Esophagus mucosa (tissue), 1 donor: ENCODE measurements around the gene KCNAB1. TPM values are rescaled to one million over a fixed set of nuclear protein-coding genes. Genes with fewer than 3 reads are reported as not detected.

Experiments used
- ATAC-seq: fragments of 200-7000 bp; cut with Tn5 transposase; one replicate; pipeline ENCODE4 v1.9.1; 2020
- total RNA-seq: library from RNA; stranded (reverse); gene quantifications from one replicate; pipeline ENCODE4 v1.2.4, GENCODE V29; 2023
- donor health status: DM: yes; HTN: yes; CAD: no.

Gene KCNAB1
- total RNA-seq, 1 donor from 2014 or later = 0.56 TPM

DNA sequence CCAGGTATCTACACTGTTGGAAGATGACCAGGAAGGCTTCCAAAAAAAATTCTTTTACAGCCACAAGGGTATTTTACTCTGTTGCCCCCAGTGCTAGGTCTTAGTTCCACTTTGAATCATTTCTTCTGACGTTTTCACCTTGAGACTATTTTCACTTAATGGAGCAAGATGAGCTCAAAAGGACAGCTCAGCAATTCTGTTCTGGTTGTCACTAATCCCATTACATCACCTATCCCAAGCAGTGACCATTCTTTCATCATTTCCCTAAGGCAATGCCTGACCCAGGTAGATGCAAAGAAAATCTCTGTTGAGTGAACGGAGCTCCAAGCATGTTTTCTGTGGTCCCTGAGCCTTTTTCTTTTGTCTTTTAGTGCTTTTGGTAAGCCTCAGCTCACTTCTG, 210.0 kb downstream of the KCNAB1 start:
- ATAC-seq = no peak

DNA sequence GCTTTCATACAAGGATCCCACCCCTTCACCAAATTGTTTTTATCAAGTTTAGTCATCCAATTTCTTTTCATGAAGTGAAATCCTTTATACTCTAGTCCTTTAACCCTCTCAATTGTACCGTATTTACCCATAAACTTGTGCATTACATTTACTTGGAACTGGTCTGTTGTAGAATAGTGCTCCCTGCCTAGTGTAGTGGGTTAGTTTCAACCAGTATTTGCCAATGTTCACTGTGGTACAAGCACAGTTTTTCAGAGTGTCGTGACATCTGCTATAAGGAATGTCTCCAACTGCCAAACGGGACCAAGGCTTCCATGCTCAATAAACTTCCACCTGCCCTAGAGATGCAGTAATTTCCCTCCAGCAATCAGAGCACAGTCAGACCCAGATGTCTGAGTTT, 211.9 kb downstream of the KCNAB1 start:
- no peak for ATAC-seq

DNA sequence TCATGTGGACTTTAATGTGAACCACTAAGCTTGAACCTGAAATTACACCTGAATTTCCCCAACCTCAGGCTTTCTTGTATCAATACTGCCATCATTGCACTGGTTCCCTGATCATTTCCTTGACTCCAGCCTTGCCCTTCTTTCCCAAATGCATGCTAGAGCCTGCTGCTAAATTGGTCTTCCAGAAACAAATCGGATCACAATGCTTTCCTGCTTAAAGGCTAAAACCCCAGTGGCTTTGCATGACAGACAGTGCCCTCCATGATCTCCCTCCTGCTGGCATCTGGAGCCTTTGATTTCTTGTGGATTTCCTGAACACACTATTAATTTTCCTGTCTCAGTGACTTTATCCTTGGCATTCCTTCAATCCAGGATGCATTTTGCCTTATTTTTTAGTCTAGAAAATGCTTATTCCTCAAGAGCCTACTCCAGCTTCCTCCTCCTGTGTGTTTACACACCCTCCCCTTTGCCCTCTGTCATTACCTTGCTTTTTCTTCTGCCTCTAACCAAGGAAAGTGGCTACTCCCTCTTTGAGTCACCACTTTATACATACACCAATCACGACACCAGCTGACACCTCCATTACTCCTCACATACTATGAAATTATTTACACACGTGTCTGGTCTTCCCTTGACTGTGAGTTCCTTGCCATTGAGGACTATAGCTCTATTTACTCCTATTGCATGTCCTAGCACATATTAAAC, 214.6 kb downstream of the KCNAB1 start:
- peak; percentile 84 for ATAC-seq

DNA sequence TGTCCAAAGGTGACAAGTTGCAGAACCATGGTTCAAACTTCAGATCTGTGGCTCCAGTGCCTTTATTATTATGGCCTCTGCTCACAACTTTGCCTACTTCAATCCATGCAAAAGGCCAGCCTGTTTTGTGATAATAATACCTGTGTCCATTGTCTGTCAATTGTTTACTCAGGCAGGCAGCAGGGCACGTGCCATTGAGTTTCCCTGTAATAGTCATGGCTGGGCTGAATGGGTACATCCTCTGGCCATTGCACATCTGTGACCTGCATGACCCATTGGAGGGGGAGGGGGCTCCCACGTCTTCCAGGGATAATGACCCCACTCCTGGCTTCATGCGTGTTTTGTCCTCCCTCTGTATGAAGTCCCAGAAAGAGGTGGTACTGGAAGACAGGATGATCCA, 219.1 kb downstream of the KCNAB1 start:
- no peak for ATAC-seq

DNA sequence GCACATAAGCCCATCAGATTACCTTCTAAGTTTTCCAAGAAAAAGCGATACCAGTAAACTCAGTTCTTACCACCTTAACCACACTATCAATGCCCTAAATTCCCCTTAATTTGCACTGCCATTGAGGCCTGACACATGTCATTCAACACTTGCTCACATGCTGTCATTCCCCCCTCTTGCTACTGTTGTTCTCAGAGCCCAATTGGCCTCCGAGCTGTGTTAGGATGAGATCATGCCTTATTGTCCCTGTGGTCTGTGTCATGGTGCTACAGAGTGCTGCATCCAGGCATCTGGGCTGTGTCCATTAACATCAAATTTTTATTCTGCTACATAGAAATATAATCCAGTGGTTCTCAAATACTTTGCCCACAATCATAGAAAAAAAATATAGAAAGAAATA, 221.0 kb downstream of the KCNAB1 start:
- ATAC-seq = no peak

DNA sequence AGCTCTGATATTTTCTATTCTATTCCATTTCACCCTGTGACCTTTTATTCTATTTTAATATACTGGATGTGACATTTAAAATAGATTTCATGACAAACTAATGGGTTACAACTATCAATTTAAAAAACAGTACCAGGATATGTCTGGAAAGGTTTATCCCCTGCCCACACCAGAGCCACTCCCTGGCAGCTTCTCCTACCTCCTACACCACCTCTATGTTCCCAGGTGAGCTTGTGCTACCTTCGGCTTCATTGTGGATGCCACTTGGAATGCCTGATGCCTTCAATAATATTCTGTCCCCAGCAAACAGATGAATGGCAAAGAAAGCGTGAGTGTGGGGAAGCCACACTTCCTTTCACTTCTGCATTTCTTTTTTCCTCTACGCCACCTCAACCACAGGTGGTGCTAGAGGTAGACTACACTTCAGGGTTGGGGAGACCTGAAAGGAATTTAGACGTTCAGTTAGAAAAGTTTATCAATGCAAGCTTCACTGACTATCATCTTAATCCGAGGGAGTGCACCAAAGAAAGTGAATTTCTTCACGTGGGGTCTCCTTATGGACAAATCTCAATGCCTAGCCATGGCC, 221.5 kb downstream of the KCNAB1 start:
- ATAC-seq = no peak

DNA sequence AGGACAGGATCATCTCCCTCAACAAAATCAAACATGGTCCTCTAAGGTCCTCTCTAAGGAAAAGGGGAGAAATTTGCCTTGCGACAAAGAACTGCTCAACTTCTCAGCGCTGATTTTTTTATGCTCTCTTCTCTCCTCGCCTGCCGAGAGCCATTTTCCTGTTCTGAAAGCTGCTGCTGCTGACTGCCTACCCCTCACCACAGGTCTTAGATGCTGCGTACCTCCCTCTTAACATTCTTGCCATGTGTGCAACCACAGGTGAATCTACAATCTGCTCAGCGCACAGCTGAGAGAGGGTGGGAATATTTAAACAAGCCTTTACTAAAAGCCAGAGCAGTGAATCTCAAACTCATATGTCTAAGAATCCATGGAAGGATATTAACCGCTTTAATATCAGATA, 223.8 kb downstream of the KCNAB1 start:
- ATAC-seq = no peak

DNA sequence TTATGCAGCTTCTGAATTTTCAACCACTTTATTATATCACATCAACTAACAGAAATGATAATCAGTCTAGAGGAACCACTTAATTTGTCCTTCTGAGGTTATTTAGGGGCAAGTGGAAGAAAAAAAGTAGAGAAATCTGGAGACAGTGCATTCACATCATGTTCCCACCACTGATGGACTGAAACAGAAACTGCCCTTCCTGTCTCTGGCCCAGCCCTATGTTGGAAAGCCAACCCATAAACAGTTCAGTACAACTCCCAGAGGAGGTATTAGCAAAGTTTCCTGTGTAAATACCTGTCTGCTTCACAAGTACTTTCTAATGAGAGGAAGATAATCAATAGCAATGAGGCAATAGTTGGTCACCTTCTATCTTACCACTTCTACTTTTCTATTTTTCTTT, 228.7 kb downstream of the KCNAB1 start:
- ATAC-seq = no peak

DNA sequence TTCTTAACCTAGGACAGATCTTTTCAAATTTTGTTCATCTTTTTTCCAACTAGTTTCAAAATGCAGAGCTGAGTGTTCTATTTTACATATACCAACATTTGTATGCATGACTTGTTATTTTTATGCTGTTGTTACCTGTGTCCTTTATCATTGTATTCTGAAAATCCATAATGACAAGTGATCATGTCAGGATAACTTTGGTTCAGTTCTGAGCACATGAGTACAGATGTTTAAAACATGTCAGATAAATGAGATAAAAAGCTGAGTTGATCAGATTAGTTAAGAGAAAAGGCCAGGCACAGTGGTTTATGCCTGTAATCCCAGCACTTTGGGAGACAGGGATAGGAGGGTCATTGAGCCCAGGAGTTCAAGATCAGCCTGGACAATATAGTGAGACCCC, 229.6 kb downstream of the KCNAB1 start:
- ATAC-seq = no peak

DNA sequence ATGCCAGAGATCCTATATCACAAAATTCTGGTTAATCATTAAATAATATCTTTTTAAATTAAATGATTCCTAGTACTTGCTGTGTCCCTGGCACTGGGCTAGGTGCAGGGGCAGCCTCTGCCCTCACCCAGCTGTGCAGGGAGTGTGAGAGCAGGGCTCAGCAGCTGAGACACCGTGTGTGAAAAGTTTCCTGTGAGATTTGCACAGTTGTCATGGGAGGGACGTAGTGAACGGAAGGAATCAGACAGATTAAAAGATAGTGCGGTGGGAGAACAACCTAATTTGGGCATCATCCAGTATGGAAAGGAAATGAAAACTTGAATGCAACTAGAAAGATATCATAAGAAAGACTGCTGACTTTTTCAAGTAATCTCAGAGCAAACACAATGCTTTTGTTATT, 230.4 kb downstream of the KCNAB1 start:
- ATAC-seq = no peak

DNA sequence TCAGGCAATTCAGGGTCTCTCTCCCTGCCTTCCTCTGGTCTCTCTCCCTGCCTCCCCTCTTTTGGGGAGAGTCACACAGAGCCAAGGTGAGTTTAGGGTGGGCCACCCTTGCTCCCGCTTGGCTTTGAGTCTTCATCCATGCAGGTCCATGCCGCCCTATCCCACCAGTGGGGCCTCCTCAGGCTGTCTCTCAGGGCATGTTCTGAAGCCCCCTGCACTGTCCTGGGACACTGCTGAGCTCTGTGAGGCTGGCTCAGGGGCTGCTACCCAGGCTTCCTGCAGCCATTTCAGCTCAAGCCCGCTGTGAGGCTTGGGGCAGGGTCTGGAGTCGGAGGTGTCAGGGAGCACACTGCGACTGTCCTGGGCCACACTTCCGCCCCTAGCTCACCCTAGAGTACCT, 231.4 kb downstream of the KCNAB1 start:
- no peak for ATAC-seq

DNA sequence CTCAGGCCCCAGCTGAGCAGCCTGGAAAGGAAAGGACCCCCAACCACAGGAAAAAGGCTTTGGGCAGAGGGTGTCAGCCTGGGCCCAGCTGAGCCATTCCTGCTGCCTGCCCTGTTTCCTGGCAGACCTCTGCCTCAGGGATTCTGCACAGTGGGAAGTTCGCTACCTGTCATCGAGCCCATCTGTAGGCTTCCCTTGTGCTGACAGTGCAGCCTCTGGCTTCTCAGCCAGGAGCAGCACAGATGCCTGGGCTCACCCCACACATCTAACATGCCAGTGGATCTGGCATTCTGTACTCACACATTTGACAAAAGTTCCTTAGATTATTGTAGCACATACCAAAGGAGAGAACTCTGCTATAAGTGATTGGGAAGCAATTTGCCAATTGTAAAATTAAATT, 232.3 kb downstream of the KCNAB1 start:
- no peak for ATAC-seq

DNA sequence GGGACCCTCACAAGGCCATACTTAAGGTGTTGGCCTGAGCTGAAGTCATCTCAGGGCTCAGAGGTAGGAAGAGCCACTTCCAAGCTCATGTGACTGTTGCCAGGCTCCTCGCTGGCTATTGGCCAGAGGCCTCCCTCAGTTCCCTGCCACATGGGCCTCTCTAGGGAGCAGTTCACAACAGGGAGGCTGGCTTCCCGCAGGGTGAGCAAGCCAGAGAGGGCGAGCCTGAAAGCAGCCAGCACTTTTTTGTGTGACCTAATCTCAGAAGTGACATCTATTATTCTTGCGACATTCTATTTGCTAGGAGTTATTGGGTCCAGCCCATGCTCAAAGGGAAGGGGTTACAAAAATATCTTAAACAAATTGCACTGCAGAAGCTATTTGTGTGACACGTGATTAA, 233.2 kb downstream of the KCNAB1 start:
- ATAC-seq = no peak

DNA sequence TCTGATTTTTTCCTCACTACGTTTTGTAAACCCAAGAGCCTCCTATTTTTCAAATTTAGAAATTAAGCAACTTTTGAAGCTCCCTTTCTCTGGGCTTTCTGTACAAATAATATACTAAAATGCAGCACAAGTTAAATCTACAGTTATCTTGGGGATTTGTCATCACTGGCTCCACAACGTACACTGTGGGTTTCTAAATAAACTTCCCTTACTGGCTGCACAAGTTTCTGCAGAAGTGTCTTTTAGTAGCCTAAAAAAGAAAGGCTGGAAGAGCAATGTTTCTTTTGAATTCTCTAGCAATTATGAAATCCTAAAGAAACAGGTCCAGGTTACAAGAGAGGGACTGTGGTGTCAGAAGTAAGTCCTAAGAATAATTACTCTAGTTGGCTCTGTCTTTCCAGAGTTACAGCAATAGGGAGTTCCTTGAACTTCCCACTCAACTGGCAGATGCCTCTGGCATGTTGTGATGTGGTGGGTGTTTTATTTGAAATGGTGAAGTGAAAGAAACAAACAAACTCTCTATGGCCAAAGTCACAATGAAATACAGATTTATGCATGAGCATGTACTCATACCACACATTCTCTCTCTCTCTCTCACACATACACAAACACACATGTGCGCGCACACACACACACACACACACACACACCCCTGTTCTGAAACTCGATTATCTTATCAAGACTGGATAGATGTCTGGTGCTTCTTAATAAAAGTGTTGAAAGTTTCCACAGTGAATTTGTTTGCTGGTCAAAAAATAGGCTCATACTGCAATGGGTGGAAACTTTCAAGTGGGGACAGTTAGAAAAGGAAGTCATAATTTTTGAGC, 236.4 kb downstream of the KCNAB1 start:
- no peak for ATAC-seq

DNA sequence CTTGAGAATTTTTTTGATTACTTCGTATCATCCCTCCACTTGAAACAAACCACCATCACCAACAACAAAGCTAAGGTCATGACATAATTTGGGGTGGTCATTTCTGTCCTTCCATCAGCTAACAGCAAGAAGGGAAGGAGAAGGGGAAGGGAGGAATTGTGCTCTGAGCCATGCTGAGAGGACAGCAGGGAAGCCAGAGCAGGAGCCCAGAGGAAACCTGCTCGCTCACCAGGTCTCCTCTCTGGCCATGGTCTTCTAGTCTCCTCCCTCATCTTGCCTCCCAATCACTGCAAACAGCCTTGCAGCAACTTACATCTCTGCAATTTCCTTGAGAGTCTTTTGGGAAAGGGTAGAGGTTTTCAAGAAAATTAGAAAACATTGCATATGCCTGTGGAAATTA, 237.9 kb downstream of the KCNAB1 start:
- ATAC-seq = no peak

DNA sequence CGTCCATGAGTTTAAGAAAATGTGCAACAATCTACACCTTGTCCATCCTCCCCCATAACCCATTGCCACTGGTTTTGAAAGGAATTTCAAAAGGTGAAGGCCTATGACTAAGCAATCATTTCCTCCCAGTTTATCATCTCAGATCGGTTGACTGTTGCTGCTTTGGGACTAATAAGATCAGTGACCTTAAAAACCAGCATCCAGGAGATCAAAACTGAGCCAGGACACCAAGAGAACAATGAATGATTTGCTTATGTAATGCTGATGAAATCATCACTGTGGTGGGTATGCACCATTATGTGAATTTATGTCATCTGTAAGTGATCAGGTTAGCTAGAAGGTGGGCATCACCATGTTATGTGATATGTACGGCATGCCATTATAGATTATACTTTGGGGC, 239.0 kb downstream of the KCNAB1 start:
- no peak for ATAC-seq

DNA sequence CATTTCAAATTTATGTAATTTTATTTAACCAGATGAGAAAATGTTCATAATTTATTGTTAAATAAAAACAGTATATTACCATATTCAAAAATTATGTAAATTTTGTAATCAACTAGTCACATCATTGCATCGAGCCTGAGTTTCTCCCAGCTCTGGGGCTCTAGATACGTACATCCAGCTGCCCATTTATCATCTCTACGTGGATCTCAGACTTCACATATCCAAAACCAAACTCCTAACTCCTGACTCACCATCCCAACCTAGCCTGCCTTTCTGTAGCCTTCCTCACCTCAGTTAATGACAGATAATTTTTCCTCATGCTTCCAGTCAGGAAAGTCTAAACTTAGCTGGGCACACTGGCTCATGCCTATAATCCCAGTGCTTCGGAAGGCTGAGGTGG, 239.7 kb downstream of the KCNAB1 start:
- no peak for ATAC-seq

DNA sequence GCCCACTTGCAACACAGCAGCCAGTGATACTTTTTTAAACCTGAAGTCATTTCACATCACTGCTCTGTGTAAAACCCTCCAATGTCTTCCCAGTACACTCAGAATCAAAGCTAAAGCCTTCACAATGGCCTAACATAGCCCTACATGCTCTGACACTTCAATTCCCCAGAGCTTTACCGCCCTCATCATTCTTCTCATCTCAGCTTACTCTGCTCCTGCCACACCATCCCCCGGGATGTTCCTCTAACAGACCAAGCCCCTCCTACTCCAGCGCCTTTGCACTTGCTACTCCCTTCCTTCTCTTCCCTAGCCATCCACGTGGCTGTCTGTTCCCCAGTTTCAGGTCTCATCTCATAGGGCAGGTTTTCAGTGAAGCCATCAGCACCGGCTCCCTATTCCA, 240.6 kb downstream of the KCNAB1 start:
- ATAC-seq = no peak

DNA sequence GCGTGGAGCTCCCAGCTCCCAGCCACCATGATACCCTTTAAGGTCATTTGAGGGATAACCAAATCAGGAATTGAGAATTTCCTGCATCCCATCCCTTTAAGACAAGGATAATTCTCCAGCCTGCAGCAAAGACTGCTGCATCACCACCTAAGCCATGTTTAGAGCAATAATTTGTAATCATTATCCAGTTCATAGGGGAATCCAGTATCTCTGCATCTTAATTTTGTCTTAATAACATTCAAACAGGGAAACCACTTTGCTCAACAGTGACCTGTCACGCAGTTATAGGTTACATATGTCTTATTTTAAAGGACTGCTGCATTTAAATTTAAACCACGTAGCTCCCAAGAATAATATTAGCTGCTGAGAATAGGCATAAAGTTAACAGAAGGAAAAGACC, 246.2 kb downstream of the KCNAB1 start:
- ATAC-seq = no peak

DNA sequence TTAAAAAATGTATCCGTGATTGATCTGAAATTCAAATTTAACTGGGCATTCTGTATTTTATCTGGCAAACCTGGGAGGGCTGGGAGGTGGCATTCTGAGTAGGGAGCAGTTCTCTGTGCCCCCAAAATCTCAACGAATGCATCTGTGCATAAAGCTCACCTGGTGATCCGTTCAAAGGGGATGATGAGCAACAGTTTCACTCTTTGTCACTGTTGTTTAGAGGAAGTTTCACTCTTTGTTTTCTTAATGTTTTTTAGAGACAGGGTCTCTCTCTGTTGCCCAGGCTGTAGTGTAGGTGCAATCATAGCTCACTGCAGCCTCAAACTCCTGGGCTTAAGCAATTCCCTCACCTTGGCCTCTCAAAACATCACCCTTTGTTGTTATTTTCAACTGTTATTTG, 247.8 kb downstream of the KCNAB1 start:
- ATAC-seq = no peak

DNA sequence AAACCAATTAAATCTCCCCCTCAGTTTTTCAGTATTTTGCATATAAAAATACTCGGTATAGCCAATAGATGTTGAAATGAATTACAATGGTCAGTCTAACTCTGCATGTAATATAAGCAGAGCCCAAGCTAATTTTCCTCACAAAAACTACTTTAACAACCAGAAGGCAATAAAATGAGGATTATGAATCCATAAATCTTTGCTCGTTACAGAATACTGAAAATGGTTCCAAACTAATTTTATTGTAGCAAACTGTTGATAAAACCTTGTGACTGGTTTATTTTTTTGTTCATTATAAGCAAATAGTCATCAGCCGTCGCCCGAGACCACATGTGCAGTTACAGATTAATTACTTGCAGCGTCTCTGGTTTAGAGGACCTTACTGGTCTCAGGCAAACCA, 251.3 kb downstream of the KCNAB1 start:
- no peak for ATAC-seq

DNA sequence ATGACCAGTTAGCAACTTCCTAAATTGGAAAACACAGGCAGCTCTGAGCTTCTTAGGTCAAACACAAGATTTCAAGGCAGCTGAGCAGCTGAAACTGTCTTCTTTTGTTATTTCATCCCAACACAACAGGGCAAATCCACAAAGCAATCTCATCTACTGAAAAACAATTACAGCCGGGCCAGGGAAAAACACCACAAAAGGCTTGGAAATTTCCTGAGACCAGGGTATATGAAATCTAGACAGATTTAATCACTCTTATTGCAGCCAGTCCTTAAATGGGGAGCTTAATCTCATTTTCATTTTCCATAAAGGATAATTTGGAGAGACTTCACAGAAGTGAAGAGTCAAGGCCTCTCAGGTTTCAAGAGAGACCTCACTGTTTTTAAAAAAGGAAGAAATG, 252.7 kb downstream of the KCNAB1 start:
- no peak for ATAC-seq

DNA sequence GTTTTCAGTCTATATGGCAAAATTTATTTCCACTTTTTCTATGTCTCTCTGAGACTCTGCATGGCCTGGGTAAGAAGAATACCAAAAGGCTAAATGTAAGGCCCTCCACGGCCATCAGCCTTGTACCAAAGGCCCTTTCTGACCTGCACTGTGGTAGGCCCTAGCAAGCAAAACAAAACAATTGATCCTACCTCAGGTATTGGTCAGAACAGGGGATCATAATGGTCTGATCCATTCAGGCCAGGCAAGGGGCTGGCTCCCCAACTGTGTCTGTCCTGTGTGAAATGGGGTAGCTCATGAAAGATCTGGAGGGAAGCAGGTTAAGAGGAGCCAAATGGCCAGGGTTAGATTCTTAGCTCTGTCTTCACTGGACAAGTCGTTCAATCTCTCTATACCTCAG, 253.3 kb downstream of the KCNAB1 start:
- ATAC-seq = no peak

DNA sequence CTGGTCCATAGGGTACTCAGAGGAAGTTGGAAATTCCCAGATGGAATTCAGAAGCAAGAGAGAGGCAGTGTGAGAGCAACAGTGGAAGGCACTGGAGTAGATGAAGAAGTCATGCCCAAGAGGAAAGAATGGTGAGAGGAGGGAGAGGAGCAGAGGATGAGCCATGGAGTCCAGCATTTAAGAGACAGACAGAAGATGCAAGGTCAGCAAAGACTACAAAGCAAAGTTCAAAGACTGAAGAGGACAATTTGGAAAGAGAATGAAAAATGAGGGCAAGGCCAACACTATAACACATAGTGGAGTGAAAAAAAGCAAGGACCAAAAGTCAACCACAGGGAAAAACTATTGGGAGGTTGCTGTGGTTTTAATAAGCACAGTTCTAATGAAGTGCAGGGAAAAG, 255.8 kb downstream of the KCNAB1 start:
- no peak for ATAC-seq
